Lung (tissue), 12 donors: Measurements from ENCODE around the gene PBX2. TPM values are rescaled to one million over a fixed set of nuclear protein-coding genes. Genes with fewer than 3 reads are reported as not detected.

Source experiments
- ATAC-seq: fragments of 200-7000 bp; cut with Tn5 transposase; one replicate; pipeline ENCODE4 v1.9.1; 2020; ENCODE audit warnings: moderate number of reproducible peaks; ENCODE audit not compliant: insufficient read depth, low FRiP score
- DNase-seq, 3 donors: peaks; one replicate each; pipeline ENCODE4 v3.0.0-alpha.2; 2013 to 2017
- H3K27ac ChIP-seq, 2 donors: one replicate each; pipeline ENCODE4 v1.5.1; 2013; ENCODE audit warnings: mild to moderate bottlenecking in 2 of 2, moderate library complexity in 2 of 2, control low read depth in 1 of 2, inconsistent platforms in 1 of 2, low read depth in 1 of 2, low read length in 1 of 2
- H3K27me3 ChIP-seq, 3 donors: one replicate each; pipeline ENCODE4 v1.5.1; 2013; ENCODE audit warnings: low read length in 2 of 3; ENCODE audit not compliant: control insufficient read depth in 3 of 3, insufficient read depth in 3 of 3
- H3K36me3 ChIP-seq, 4 donors: one replicate each; pipeline ENCODE4 v1.5.1; 2013; ENCODE audit warnings: low read length in 4 of 4, mild to moderate bottlenecking in 1 of 4, moderate library complexity in 1 of 4; ENCODE audit not compliant: control insufficient read depth in 4 of 4, insufficient read depth in 4 of 4
- H3K4me1 ChIP-seq, 5 donors: one replicate each; pipeline ENCODE4 v1.5.1; 2013; ENCODE audit warnings: low read length in 5 of 5, mild to moderate bottlenecking in 2 of 5, moderate library complexity in 1 of 5; ENCODE audit not compliant: control insufficient read depth in 5 of 5, insufficient read depth in 5 of 5
- H3K4me3 ChIP-seq: one replicate; pipeline ENCODE4 v1.5.1; 2013; ENCODE audit warnings: mild to moderate bottlenecking, control low read depth, moderate library complexity
- H3K9ac ChIP-seq, 2 donors: one replicate each; pipeline ENCODE4 v1.5.1; 2013; ENCODE audit warnings: low read length in 2 of 2, control low read depth in 1 of 2; ENCODE audit not compliant: insufficient read depth in 1 of 2
- H3K9me3 ChIP-seq, 4 donors: one replicate each; pipeline ENCODE4 v1.5.1; 2013; ENCODE audit warnings: low read length in 3 of 4, mild to moderate bottlenecking in 1 of 4, moderate library complexity in 1 of 4; ENCODE audit not compliant: control insufficient read depth in 4 of 4, insufficient read depth in 3 of 4
- CTCF ChIP-seq: IDR thresholded peaks from 2 replicates; pipeline ENCODE4 v1.5.1; 2012; ENCODE audit warnings: mild to moderate bottlenecking; ENCODE audit errors: control extremely low read depth, extremely low read depth
- WGBS, 2 donors: extraction: QIAGEN DNeasy Blood & Tissue Kit; methylation state at CpG; one replicate each; pipeline ENCODE4 v1.1.7; 2013; 5-methylcytosine and 5-hydroxymethylcytosine counted together
- polyA plus RNA-seq, 2 donors: library from polyadenylated mRNA; stranded (reverse); fragments of 200-250 nt; gene quantifications; one replicate each; pipeline ENCODE4 v1.2.1, GENCODE V29; 2013
- total RNA-seq, 2 donors: library from RNA; depleted of rRNA in 1 of 2; stranded (reverse); fragments of >200 nt in 1 of 2; gene quantifications; one replicate each; pipeline ENCODE4 v1.2.1, GENCODE V29; 2014 to 2021
- donor health status: control.
- donor health status: control.
- donor health status: Bipolar disorder and iron deficiency.
- donor health status: healthy.
- donor health status: DM: yes; HTN: yes; CAD: no.

PBX2 gene
- total and polyA plus RNA-seq, 4 donors, result 56.0 to 128 (median 85.9) TPM

GRCh38 chr6:32202186-32202585, 12.2 kb upstream of the PBX2 start:
- peaks cover 0 to 2% (median 0%) of the 10 kb centered on the region in 4 donors for H3K9me3 ChIP-seq
- no peak for ATAC-seq
- H3K4me3 ChIP-seq, result no peak overlapping the region
- no peak for DNase-seq
- TF ChIP-seq CTCF, result no peak
- H3K27ac ChIP-seq, result no peak overlapping the region
- peaks cover 0 to 4% (median 0%) of the 10 kb centered on the region in 4 donors for H3K36me3 ChIP-seq
- H3K27me3 ChIP-seq, result no peaks in the 10 kb centered on the region
- WGBS, 2 donors, result 87 to 88% methylated on average over 9 of the region's 9 CpGs
- H3K4me1 ChIP-seq, result peaks cover 0 to 5% (median 0%) of the 10 kb centered on the region in 5 donors
- H3K9ac ChIP-seq, result no peak overlapping the region

GRCh38 chr6:32200711-32201475, 10.9 kb upstream of the PBX2 start:
- peaks cover 0 to 12% (median 5%) of the 10 kb centered on the region in 5 donors for H3K4me1 ChIP-seq
- TF ChIP-seq CTCF, result no peak
- 92 to 95% methylated on average over 13 of the region's 13 CpGs for WGBS, 2 donors
- H3K4me3 ChIP-seq, result no peak overlapping the region
- no peak overlapping the region for H3K27ac ChIP-seq
- no peaks in the 10 kb centered on the region for H3K27me3 ChIP-seq
- no peak overlapping the region for H3K9ac ChIP-seq
- ATAC-seq (no peak), DNase-seq (no peak)
- H3K36me3 ChIP-seq, result peaks cover 0 to 4% (median 0%) of the 10 kb centered on the region in 4 donors
- peaks cover 0 to 2% (median 0%) of the 10 kb centered on the region in 4 donors for H3K9me3 ChIP-seq

DNA sequence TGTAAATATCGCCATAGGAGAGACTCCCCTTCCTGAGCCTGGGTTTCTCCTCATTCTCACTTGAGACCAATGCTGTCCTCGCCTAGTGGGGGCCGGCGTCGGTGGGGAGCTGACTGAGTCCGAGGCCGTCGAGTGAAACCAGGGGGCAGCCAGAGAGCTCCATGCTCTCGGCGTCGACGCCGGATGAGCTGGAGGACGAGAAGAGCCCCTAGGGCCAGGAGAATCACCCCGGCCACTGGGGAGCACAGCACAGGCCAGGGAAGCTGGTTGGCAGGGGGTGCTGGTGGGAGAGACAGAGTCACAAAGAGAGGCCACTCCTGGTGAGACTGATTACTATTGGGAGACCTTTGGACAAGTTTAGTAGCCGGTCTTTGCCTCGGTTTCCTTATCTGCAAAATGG, 8.9 kb upstream of the PBX2 start:
- peaks cover 0 to 2% (median 0%) of the 10 kb centered on the region in 4 donors for H3K9me3 ChIP-seq
- H3K36me3 ChIP-seq, result peaks cover 0 to 4% (median 0%) of the 10 kb centered on the region in 4 donors
- ATAC-seq (no peak), DNase-seq (no peak)
- H3K4me1 ChIP-seq, result peaks cover 0 to 19% (median 5%) of the 10 kb centered on the region in 5 donors
- no peak overlapping the region for H3K9ac ChIP-seq
- no peak overlapping the region for H3K4me3 ChIP-seq
- TF ChIP-seq CTCF, result no peak
- 89 to 91% methylated on average over 17 of the region's 17 CpGs for WGBS, 2 donors
- no peak overlapping the region for H3K27ac ChIP-seq
- H3K27me3 ChIP-seq, result no peaks in the 10 kb centered on the region
